ENCODE measurements around the gene MRPL2. TPM values are rescaled to one million over a fixed set of nuclear protein-coding genes. Genes with fewer than 3 reads are reported as not detected.

MRPL2 gene
- total RNA-seq, 1 donor from 2014 or later = 42.9 TPM

- Mint-ChIP-seq H3K4me1 (ENCODE audit: low read depth) (peaks cover 47% of the 10 kb centered on the region), H3K36me3 (ENCODE audit: low read depth) (peaks cover 8% of the 10 kb centered on the region), H3K9me3 (ENCODE audit: low read depth) (no peaks in the 10 kb centered on the region), H3K27ac (ENCODE audit: unreplicated experiment) (peak overlapping the region; percentile 71), H3K27me3 (ENCODE audit: low read depth) (no peaks in the 10 kb centered on the region), H3K4me3 (ENCODE audit: unreplicated experiment) (peak overlapping the region; percentile 87)
- TF ChIP-seq CTCF (IDR thresholded peaks at IDR 0.05) = no peak
- DNase-seq (ENCODE audit: low spot score) = no peak
Observed at GRCh38 chr6:43058531-43058930, 703 bp downstream of the MRPL2 start.

GRCh38 chr6:43055966-43056365 lies 3.3 kb downstream of the MRPL2 start:
- no peak overlapping the region for H3K27ac Mint-ChIP-seq (ENCODE audit: unreplicated experiment)
- peaks cover 60% of the 10 kb centered on the region for H3K4me1 Mint-ChIP-seq (ENCODE audit: low read depth)
- DNase-seq (ENCODE audit: low spot score) = no peak
- no peaks in the 10 kb centered on the region for H3K9me3 Mint-ChIP-seq (ENCODE audit: low read depth)
- H3K4me3 Mint-ChIP-seq (ENCODE audit: unreplicated experiment) = peak overlapping the region; percentile 9
- H3K36me3 Mint-ChIP-seq (ENCODE audit: low read depth) = peaks cover 11% of the 10 kb centered on the region
- H3K27me3 Mint-ChIP-seq (ENCODE audit: low read depth) = no peaks in the 10 kb centered on the region
- no peak for TF ChIP-seq CTCF (IDR thresholded peaks at IDR 0.05)

GRCh38 chr6:43054206-43054943 lies 4.9 kb downstream of the MRPL2 start:
- H3K9me3 Mint-ChIP-seq (ENCODE audit: low read depth) = no peaks in the 10 kb centered on the region
- no peak for DNase-seq (ENCODE audit: low spot score)
- H3K36me3 Mint-ChIP-seq (ENCODE audit: low read depth) = peaks cover 23% of the 10 kb centered on the region
- peaks cover 59% of the 10 kb centered on the region for H3K4me1 Mint-ChIP-seq (ENCODE audit: low read depth)
- no peaks in the 10 kb centered on the region for H3K27me3 Mint-ChIP-seq (ENCODE audit: low read depth)
- no peak for TF ChIP-seq CTCF (IDR thresholded peaks at IDR 0.05)
- H3K27ac Mint-ChIP-seq (ENCODE audit: unreplicated experiment) = peak overlapping the region; percentile 97
- H3K4me3 Mint-ChIP-seq (ENCODE audit: unreplicated experiment) = peak overlapping the region; percentile 98

- H3K4me1 Mint-ChIP-seq (ENCODE audit: low read depth) = peaks cover 53% of the 10 kb centered on the region
- no peak for TF ChIP-seq CTCF (IDR thresholded peaks at IDR 0.05)
- peak within 1 kb of the TSS; percentile 97 for H3K27ac Mint-ChIP-seq (ENCODE audit: unreplicated experiment)
- DNase-seq (ENCODE audit: low spot score) = peak; percentile 97
- no peaks in the 10 kb centered on the region for H3K27me3 Mint-ChIP-seq (ENCODE audit: low read depth)
- peak within 1 kb of the TSS; percentile 98 for H3K4me3 Mint-ChIP-seq (ENCODE audit: unreplicated experiment)
- no peaks in the 10 kb centered on the region for H3K9me3 Mint-ChIP-seq (ENCODE audit: low read depth)
- H3K36me3 Mint-ChIP-seq (ENCODE audit: low read depth) = peaks cover 26% of the 10 kb centered on the region
Observed at GRCh38 chr6:43053545-43054205, 5.6 kb downstream of the MRPL2 start, which contains the start of gene CUL7. Gene CUL7 (minus strand): TSS chr6:43053851. CDS start chr6:43052788, 1,063 bp downstream.

GRCh38 chr6:43052842-43053544 lies 6.2 kb downstream of the MRPL2 start:
- no peaks in the 10 kb centered on the region for H3K27me3 Mint-ChIP-seq (ENCODE audit: low read depth)
- no peak for DNase-seq (ENCODE audit: low spot score)
- peak overlapping the region; percentile 98 for H3K4me3 Mint-ChIP-seq (ENCODE audit: unreplicated experiment)
- TF ChIP-seq CTCF (IDR thresholded peaks at IDR 0.05) = no peak
- peaks cover 46% of the 10 kb centered on the region for H3K4me1 Mint-ChIP-seq (ENCODE audit: low read depth)
- no peaks in the 10 kb centered on the region for H3K9me3 Mint-ChIP-seq (ENCODE audit: low read depth)
- peaks cover 27% of the 10 kb centered on the region for H3K36me3 Mint-ChIP-seq (ENCODE audit: low read depth)
- peak overlapping the region; percentile 97 for H3K27ac Mint-ChIP-seq (ENCODE audit: unreplicated experiment)
